Measurements from ENCODE around the gene SV2A. TPM values are rescaled to one million over a fixed set of nuclear protein-coding genes. Genes with fewer than 3 reads are reported as not detected.

The SV2A gene
- total and polyA plus RNA-seq, 2 donors (not counting 1 experiment from before 2014, with no cell fraction given), result 0.07 to 0.24 TPM

- no peak for TF ChIP-seq EZH2 (IDR thresholded peaks at IDR 0.05; ENCODE audit: borderline replicate concordance, insufficient read depth, low read depth, low read length, poor library complexity, severe bottlenecking)
- TF ChIP-seq CTCF (IDR thresholded peaks at IDR 0.05), result no peak
- Histone ChIP-seq H3K9me3 (ENCODE audit: control extremely low read depth in 1 of 3, control insufficient read depth in 2 of 3, insufficient read depth in 1 of 3, low read length in 2 of 3) (no peaks in the 10 kb centered on the region), H3K9ac (ENCODE audit: low read length) (no peak overlapping the region), H3K27me3 (replicated peaks in 1 of 4; ENCODE audit: control extremely low read depth in 1 of 4, control insufficient read depth in 3 of 4, insufficient read depth in 4 of 4, low read length in 3 of 4) (peaks cover 0 to 29% (median 16%) of the 10 kb centered on the region in 4 experiments), H3K36me3 (replicated peaks in 1 of 2; ENCODE audit: control extremely low read depth in 1 of 2, control insufficient read depth in 1 of 2, extremely low read depth in 1 of 2, insufficient read depth in 2 of 2, low read length in 1 of 2) (no peaks in the 10 kb centered on the region), H3K4me1 (ENCODE audit: control insufficient read depth in 2 of 2, insufficient read depth in 2 of 2, low read length in 2 of 2) (peaks cover 23 to 25% of the 10 kb centered on the region in 2 donors), H3K4me3 (ENCODE audit: control extremely low read depth in 1 of 5, extremely low read depth in 1 of 5, insufficient read depth in 1 of 5, low read depth in 2 of 5, low read length in 4 of 5) (no peak overlapping the region), H3K27ac (ENCODE audit: low read length in 2 of 2) (no peak overlapping the region), H3K79me2 (ENCODE audit: control insufficient read depth, insufficient read depth, low read length) (no peaks in the 10 kb centered on the region), H2AFZ (ENCODE audit: insufficient read depth, low read depth, low read length, poor library complexity, severe bottlenecking) (no peak overlapping the region), H3K4me2 (replicated peaks; ENCODE audit: low read depth, low read length, poor library complexity, severe bottlenecking) (peak overlapping the region; percentile 73), H4K20me1 (ENCODE audit: control insufficient read depth, insufficient read depth, low read length, poor library complexity, severe bottlenecking) (no peaks in the 10 kb centered on the region)
- CTCF ChIA-PET, result interaction anchor here (0.6 kb wide), 1 partner anchor 1108 kb away, joined by 3 read pairs; no protein-coding TSS in a partner anchor
- Mint-ChIP-seq H3K27ac (no peak overlapping the region), H3K4me3 (peak overlapping the region; percentile 75), H3K4me1 (peaks cover 28% of the 10 kb centered on the region), H3K27me3 (peaks cover 35% of the 10 kb centered on the region), H3K9me3 (ENCODE audit: insufficient read depth) (no peaks in the 10 kb centered on the region)
- WGBS (ENCODE audit: insufficient coverage), result 56% methylated on average over 6 of the region's 11 CpGs
- ATAC-seq (ENCODE audit: low read depth), result no peak
- intact Hi-C loops (cut with micrococcal nuclease), result no loop called here
- DNase-seq, result no peak
- POLR2A ChIA-PET, result interaction anchor here (1.0 kb wide), 1 partner anchor 28 kb away, joined by 3 read pairs; a partner anchor contains a TSS
Measured at GRCh38 chr1:149915429-149916192, 2.0 kb downstream of the SV2A start.

GRCh38 chr1:149914545-149914944 lies 3.1 kb downstream of the SV2A start:
- Histone ChIP-seq H3K4me3 (ENCODE audit: control extremely low read depth in 1 of 5, extremely low read depth in 1 of 5, insufficient read depth in 1 of 5, low read depth in 2 of 5, low read length in 4 of 5) (no peak overlapping the region), H2AFZ (ENCODE audit: insufficient read depth, low read depth, low read length, poor library complexity, severe bottlenecking) (no peak overlapping the region), H3K9me3 (ENCODE audit: control extremely low read depth in 1 of 3, control insufficient read depth in 2 of 3, insufficient read depth in 1 of 3, low read length in 2 of 3) (no peaks in the 10 kb centered on the region), H3K4me2 (replicated peaks; ENCODE audit: low read depth, low read length, poor library complexity, severe bottlenecking) (no peak overlapping the region), H3K27me3 (replicated peaks in 1 of 4; ENCODE audit: control extremely low read depth in 1 of 4, control insufficient read depth in 3 of 4, insufficient read depth in 4 of 4, low read length in 3 of 4) (peaks cover 0 to 29% (median 16%) of the 10 kb centered on the region in 4 experiments), H3K27ac (ENCODE audit: low read length in 2 of 2) (no peak overlapping the region), H3K79me2 (ENCODE audit: control insufficient read depth, insufficient read depth, low read length) (no peaks in the 10 kb centered on the region), H3K9ac (ENCODE audit: low read length) (no peak overlapping the region), H3K36me3 (replicated peaks in 1 of 2; ENCODE audit: control extremely low read depth in 1 of 2, control insufficient read depth in 1 of 2, extremely low read depth in 1 of 2, insufficient read depth in 2 of 2, low read length in 1 of 2) (no peaks in the 10 kb centered on the region), H4K20me1 (ENCODE audit: control insufficient read depth, insufficient read depth, low read length, poor library complexity, severe bottlenecking) (no peaks in the 10 kb centered on the region), H3K4me1 (ENCODE audit: control insufficient read depth in 2 of 2, insufficient read depth in 2 of 2, low read length in 2 of 2) (peaks cover 23 to 25% of the 10 kb centered on the region in 2 donors)
- no peak overlapping the region for H3K27ac Mint-ChIP-seq
- ATAC-seq (ENCODE audit: low read depth) (no peak), DNase-seq (no peak)
- no peak for TF ChIP-seq EZH2 (IDR thresholded peaks at IDR 0.05; ENCODE audit: borderline replicate concordance, insufficient read depth, low read depth, low read length, poor library complexity, severe bottlenecking)
- TF ChIP-seq CTCF (IDR thresholded peaks at IDR 0.05), result no peak
- ChIA-PET CTCF (no interaction called here), POLR2A (no interaction called here)
- WGBS (ENCODE audit: insufficient coverage), result no CpG with 5 or more reads among the region's 1 CpG
- H3K9me3 Mint-ChIP-seq (ENCODE audit: insufficient read depth), result no peaks in the 10 kb centered on the region
- H3K4me3 Mint-ChIP-seq, result no peak overlapping the region
- intact Hi-C loops (cut with micrococcal nuclease), result no loop called here
- peaks cover 28% of the 10 kb centered on the region for H3K4me1 Mint-ChIP-seq
- peaks cover 38% of the 10 kb centered on the region for H3K27me3 Mint-ChIP-seq

Data from B cell (primary cell).